H1 (cell line): ENCODE data around the gene SLC6A6. TPM values are rescaled to one million over a fixed set of nuclear protein-coding genes. Genes with fewer than 3 reads are reported as not detected.

Experiments
- CTCF ChIA-PET: fragments of 300-600 bp; sonication (Branson Sonifier 250); formaldehyde crosslinking; loops from one replicate; lab custom pipeline; 2021; ENCODE audit not compliant: partially characterized antibody; lab: Charles Lee
- POLR2A ChIA-PET: fragments of 300-600 bp; sonication (Branson Sonifier 250); formaldehyde crosslinking; loops from one replicate; lab custom pipeline; 2021; ENCODE audit warnings: inconsistent platforms; ENCODE audit not compliant: partially characterized antibody; lab: Charles Lee
- DNase-seq, 2 experiments: peaks; one replicate each; pipeline versions ENCODE4 v3.0.0 to v3.0.0-alpha.2; 2010 to 2022; ENCODE audit warnings: low spot score in 2 of 2, low read depth in 1 of 2, mixed read lengths in 1 of 2
- FAIRE-seq: peaks from 2 replicates; lab custom pipeline; 2011; peaks lifted over from hg19 to GRCh38; lab: Jason Lieb, UNC
- H2AFZ ChIP-seq: 2 replicates; pipeline ENCODE4 v1.8.1; 2012; ENCODE audit warnings: low read length, inconsistent platforms
- H2AK5ac ChIP-seq: 2 replicates; pipeline ENCODE4 v1.6.1; 2013; ENCODE audit warnings: low read depth, low read length
- H2BK120ac ChIP-seq: replicated peaks from 2 replicates; pipeline ENCODE3; 2013; ENCODE audit warnings: low read depth, low read length, inconsistent platforms
- H2BK12ac ChIP-seq: 2 replicates; pipeline ENCODE4 v1.6.1; 2013; ENCODE audit warnings: low read depth, low read length
- H2BK15ac ChIP-seq: 2 replicates; pipeline ENCODE4 v1.6.1; 2013; ENCODE audit warnings: low read length
- H2BK20ac ChIP-seq: 2 replicates; pipeline ENCODE4 v1.6.1; 2013; ENCODE audit warnings: low read length
- H2BK5ac ChIP-seq: 2 replicates; pipeline ENCODE4 v1.6.1; 2013; ENCODE audit warnings: low read depth, low read length
- H3K14ac ChIP-seq: 2 replicates; pipeline ENCODE4 v1.6.1; 2013; ENCODE audit warnings: inconsistent platforms; ENCODE audit not compliant: insufficient read length
- H3K18ac ChIP-seq: 2 replicates; pipeline ENCODE4 v1.6.1; 2013; ENCODE audit warnings: low read length; ENCODE audit errors: extremely low read depth
- H3K23ac ChIP-seq: 2 replicates; pipeline ENCODE4 v1.6.1; 2013; ENCODE audit warnings: inconsistent platforms; ENCODE audit not compliant: insufficient read length
- H3K23me2 ChIP-seq: 2 replicates; pipeline ENCODE4 v1.6.1; 2013; ENCODE audit warnings: low read depth, low read length
- H3K27ac ChIP-seq: 2 replicates; pipeline ENCODE4 v1.6.1; 2011; ENCODE audit warnings: low read depth, low read length, inconsistent platforms
- H3K27me3 ChIP-seq, 4 experiments: replicated peaks in 1 of 4; 1 replicate in 1 of 4; 2 replicates in 3 of 4; pipeline versions ENCODE4 v1.6.1 to v1.8.1; 2011 to 2013; ENCODE audit warnings: low read length in 3 of 4, mild to moderate bottlenecking in 3 of 4, inconsistent platforms in 2 of 4, mixed read lengths in 2 of 4, moderate library complexity in 1 of 4; ENCODE audit not compliant: control insufficient read depth in 3 of 4, insufficient read depth in 3 of 4; ENCODE audit errors: extremely low read depth in 1 of 4
- H3K36me3 ChIP-seq, 4 experiments: 2 replicates each; pipeline versions ENCODE4 v1.6.1 to v1.8.1; 2011 to 2013; ENCODE audit warnings: mild to moderate bottlenecking in 4 of 4, low read length in 3 of 4, moderate library complexity in 2 of 4, control low read depth in 1 of 4, inconsistent platforms in 1 of 4; ENCODE audit not compliant: insufficient read depth in 4 of 4, control insufficient read depth in 2 of 4
- H3K4ac ChIP-seq: replicated peaks from 2 replicates; pipeline ENCODE3; 2013; ENCODE audit warnings: low read length, low read depth, mixed read lengths, inconsistent platforms; ENCODE audit not compliant: insufficient read length
- H3K4me1 ChIP-seq, 4 experiments: replicated peaks in 1 of 4; 1 replicate in 1 of 4; 2 replicates in 3 of 4; pipeline versions ENCODE4 v1.6.1 to v1.8.1; 2011 to 2013; ENCODE audit warnings: low read length in 3 of 4, inconsistent platforms in 2 of 4, mixed read lengths in 1 of 4; ENCODE audit not compliant: insufficient read depth in 4 of 4, control insufficient read depth in 3 of 4
- H3K4me2 ChIP-seq, 2 experiments: 2 replicates each; pipeline versions ENCODE4 v1.6.1 to v1.8.1; 2011 to 2013; ENCODE audit warnings: low read depth in 2 of 2, low read length in 2 of 2, control low read depth in 1 of 2, inconsistent platforms in 1 of 2, mild to moderate bottlenecking in 1 of 2; ENCODE audit not compliant: insufficient read depth in 1 of 2
- H3K4me3 ChIP-seq, 4 experiments: fragments of 200-600, 300-600 bp in 1 of 4; sonication (generic), shearing (Covaris generic), sonication (Bioruptor Twin) in 1 of 4; 2 replicates each; pipeline versions ENCODE4 v1.5.1 to v1.8.1; 2011 to 2016; ENCODE audit warnings: low read length in 4 of 4, low read depth in 3 of 4, control low read depth in 2 of 4, inconsistent platforms in 2 of 4, mild to moderate bottlenecking in 2 of 4, mixed read lengths in 1 of 4, moderate library complexity in 1 of 4; ENCODE audit not compliant: insufficient read depth in 2 of 4; ENCODE audit errors: extremely low read depth in 1 of 4
- H3K56ac ChIP-seq: replicated peaks from 2 replicates; pipeline ENCODE3; 2013; ENCODE audit warnings: low read depth, mild to moderate bottlenecking, mixed read lengths, low read length, inconsistent platforms; ENCODE audit not compliant: insufficient read length
- H3K79me1 ChIP-seq: 2 replicates; pipeline ENCODE4 v1.6.1; 2013; ENCODE audit warnings: low read depth, low read length, control low read depth
- H3K79me2 ChIP-seq, 2 experiments: 2 replicates each; pipeline versions ENCODE4 v1.6.1 to v1.8.1; 2012 to 2013; ENCODE audit warnings: low read length in 2 of 2, mild to moderate bottlenecking in 2 of 2, inconsistent platforms in 1 of 2; ENCODE audit not compliant: insufficient read depth in 2 of 2, control insufficient read depth in 1 of 2
- H3K9ac ChIP-seq, 4 experiments: replicated peaks in 1 of 4; 1 replicate in 1 of 4; 2 replicates in 3 of 4; pipeline versions ENCODE4 v1.6.1 to v1.8.1; 2011 to 2013; ENCODE audit warnings: low read depth in 3 of 4, low read length in 3 of 4, control low read depth in 2 of 4, mild to moderate bottlenecking in 2 of 4, moderate library complexity in 2 of 4, inconsistent platforms in 1 of 4; ENCODE audit errors: extremely low read depth in 1 of 4
- H3K9me3 ChIP-seq, 2 experiments: 2 replicates each; pipeline versions ENCODE4 v1.6.1 to v1.8.1; 2012 to 2013; ENCODE audit warnings: mild to moderate bottlenecking in 2 of 2, moderate library complexity in 2 of 2, control low read depth in 1 of 2, inconsistent platforms in 1 of 2, low read depth in 1 of 2, low read length in 1 of 2, mixed read lengths in 1 of 2; ENCODE audit not compliant: insufficient read depth in 2 of 2
- H4K20me1 ChIP-seq, 2 experiments: replicated peaks in 1 of 2; 2 replicates each; pipeline versions ENCODE3 to v1.8.1; 2011 to 2013; ENCODE audit warnings: inconsistent platforms in 2 of 2, low read length in 2 of 2, mild to moderate bottlenecking in 1 of 2; ENCODE audit not compliant: insufficient read depth in 2 of 2, control insufficient read depth in 1 of 2
- H4K5ac ChIP-seq: 2 replicates; pipeline ENCODE4 v1.6.1; 2013; ENCODE audit warnings: low read length, low read depth, mixed read lengths, inconsistent platforms; ENCODE audit not compliant: insufficient read length
- H4K8ac ChIP-seq: 2 replicates; pipeline ENCODE4 v1.8.0; 2013; ENCODE audit warnings: mild to moderate bottlenecking, moderate library complexity, low read length, inconsistent platforms; ENCODE audit not compliant: insufficient read depth; ENCODE audit errors: extremely low read depth
- H4K91ac ChIP-seq: replicated peaks from 2 replicates; pipeline ENCODE3; 2013; ENCODE audit warnings: low read length, mixed read lengths, inconsistent platforms; ENCODE audit not compliant: insufficient read length
- JUND ChIP-seq: IDR thresholded peaks from 2 replicates; pipeline ENCODE4 v1.6.1; 2011; ENCODE audit warnings: mild to moderate bottlenecking, improper control_type of control experiment, low read length
- KDM1A ChIP-seq: fragments of 200-600, 300-600 bp; sonication (generic); IDR thresholded peaks from 2 replicates; pipeline ENCODE4 v1.7.1; 2016; ENCODE audit warnings: mild to moderate bottlenecking, low read length, borderline replicate concordance
- KDM5A ChIP-seq: fragments of 200-600 bp; IDR thresholded peaks from 2 replicates; pipeline ENCODE4 v1.7.1; 2012; ENCODE audit warnings: mild to moderate bottlenecking, low read length, inconsistent platforms, mixed read lengths
- PHF8 ChIP-seq: fragments of 200-600 bp; sonication (generic); conservative IDR thresholded peaks from 2 replicates; pipeline ENCODE4 v1.7.1; 2012; ENCODE audit warnings: low read depth, mild to moderate bottlenecking, inconsistent platforms, low read length, moderate library complexity
- RFX5 ChIP-seq: IDR thresholded peaks from 2 replicates; pipeline ENCODE4 v1.6.1; 2011; ENCODE audit warnings: low read depth, low read length, improper control_type of control experiment, borderline replicate concordance
- RNF2 ChIP-seq: fragments of 200-900, 300-1000 bp; sonication (generic); IDR thresholded peaks from 2 replicates; pipeline ENCODE4 v1.7.1; 2016; ENCODE audit warnings: borderline replicate concordance, low read depth, mild to moderate bottlenecking, antibody characterized with exemption, low read length; ENCODE audit not compliant: poor library complexity, severe bottlenecking; ENCODE audit errors: missing control alignments
- SRF ChIP-seq: IDR thresholded peaks from 2 replicates; pipeline ENCODE4 v1.6.1; 2011; ENCODE audit warnings: mild to moderate bottlenecking, low read depth, low read length, moderate library complexity
- TAF7 ChIP-seq: optimal IDR thresholded peaks from 2 replicates; pipeline ENCODE3; 2011; ENCODE audit warnings: low read depth, mild to moderate bottlenecking, inconsistent platforms, low read length, moderate library complexity, borderline replicate concordance
- TEAD4 ChIP-seq: IDR thresholded peaks from 2 replicates; pipeline ENCODE4 v1.6.1; 2012; ENCODE audit warnings: low read depth, low read length, inconsistent platforms, mixed read lengths
- YY1 ChIP-seq: IDR thresholded peaks from 2 replicates; pipeline ENCODE4 v1.6.1; 2011; ENCODE audit warnings: low read depth, mild to moderate bottlenecking, low read length
- ZNF274 ChIP-seq: IDR thresholded peaks from 2 replicates; pipeline ENCODE4 v1.7.0; 2012; ENCODE audit warnings: low read length, borderline replicate concordance; ENCODE audit errors: extremely low read depth
- WGBS, 2 experiments: shearing (Covaris generic) in 1 of 2; methylation state at CpG; one replicate each; pipeline versions ENCODE4 v1.1.6 to v1.1.7; 2013 to 2015; ENCODE audit warnings: low lambda C conversion rate in 2 of 2, mixed read lengths in 2 of 2, inconsistent platforms in 1 of 2, low coverage in 1 of 2, missing lambda C conversion rate in 1 of 2; ENCODE audit not compliant: insufficient replicate concordance in 2 of 2, insufficient coverage in 1 of 2, insufficient read length in 1 of 2; ENCODE audit errors: extremely low coverage in 1 of 2, missing lambda C conversion rate in 1 of 2; 5-methylcytosine and 5-hydroxymethylcytosine counted together
- polyA plus RNA-seq, 7 experiments: library from polyadenylated mRNA; depleted of rRNA in 3 of 7; stranded (reverse) in 5 of 7; unstranded in 2 of 7; fragments of >200 nt in 5 of 7; fragments of 200-250 nt in 2 of 7; gene quantifications; 1 replicate in 5 of 7; 2 replicates in 1 of 7; 4 replicates in 1 of 7; pipeline versions ENCODE4 v1.2.1 to v1.2.3, GENCODE V29; 2011 to 2013; ENCODE audit warnings: missing spikeins in 2 of 7, mixed read lengths in 2 of 7
- total RNA-seq: library from RNA; stranded (reverse); fragmentation: NEBNext Ultra II Directional; extraction: Animal tissue kit (Norgen Biotek cat#: 25700); gene quantifications from 2 replicates; pipeline ENCODE4 v1.2.1, GENCODE V29; 2021

The SLC6A6 gene
- total and polyA plus RNA-seq, 2 of the 8 experiments (the other 6 are each of a cell fraction or from before 2014, with no cell fraction given), result 66.2 to 144 TPM

DNA sequence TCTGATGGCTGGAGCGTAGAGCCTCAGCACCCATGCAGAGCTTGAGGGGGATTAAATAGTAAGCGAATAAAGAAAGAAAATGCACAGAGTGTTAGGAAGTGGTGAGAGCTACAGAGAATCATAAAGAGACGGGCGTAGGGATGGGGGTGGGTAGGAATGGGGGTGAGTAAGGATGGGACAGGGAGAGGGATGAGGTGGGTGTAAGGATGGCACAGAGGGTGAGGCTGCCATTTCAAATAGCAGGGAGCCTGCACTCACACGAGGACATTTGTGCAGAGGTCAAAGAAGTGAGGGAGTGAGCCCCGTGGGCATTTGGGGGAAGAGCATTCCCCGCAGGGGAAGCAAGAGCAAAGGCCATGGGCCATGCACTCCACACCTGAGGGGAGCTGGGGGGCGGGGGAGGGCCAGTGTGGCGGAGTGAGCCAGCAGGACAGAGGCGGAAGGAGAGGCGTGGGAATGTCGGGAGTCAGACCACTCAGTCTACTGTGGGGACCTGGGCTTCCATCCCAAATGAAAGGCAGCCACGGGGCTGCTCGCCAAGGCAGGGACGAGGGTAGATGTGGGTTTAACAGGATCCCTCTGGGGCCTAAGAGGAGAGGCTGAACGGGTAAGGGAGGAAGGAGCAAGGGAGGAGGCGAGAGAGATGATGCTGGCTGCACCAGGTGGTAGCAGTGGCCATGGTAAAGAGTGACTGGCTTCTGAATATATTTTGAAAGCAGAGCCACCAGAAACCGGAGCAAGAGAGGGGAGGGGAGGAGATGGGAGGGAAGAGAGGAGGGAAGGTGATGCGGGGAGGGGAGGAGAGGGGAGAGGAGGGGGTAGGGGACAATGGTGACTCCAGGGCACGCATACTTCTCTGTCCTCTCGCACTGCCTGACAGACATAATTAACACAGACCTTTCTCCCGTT, 35.2 kb upstream of the SLC6A6 start:
- no peaks in the 10 kb centered on the region; the same call in 1 of the 2 replicates for H3K79me1 ChIP-seq
- H3K4me2 ChIP-seq, result no peak overlapping the region
- no peak overlapping the region for H2BK120ac ChIP-seq
- H3K23ac ChIP-seq, result no peak overlapping the region
- H3K36me3 ChIP-seq, result no peaks in the 10 kb centered on the region
- H3K9ac ChIP-seq, result no peak overlapping the region
- no peaks in the 10 kb centered on the region for H3K27me3 ChIP-seq
- H3K27ac ChIP-seq, result no peak overlapping the region
- H3K4ac ChIP-seq, result peak overlapping the region; percentile 27
- H3K23me2 ChIP-seq, result no peaks in the 10 kb centered on the region; the same call in 1 of the 2 replicates
- peak overlapping the region; percentile 55; the same call in 1 of the 2 replicates for H2BK5ac ChIP-seq
- H4K20me1 ChIP-seq, result no peaks in the 10 kb centered on the region
- WGBS, 2 experiments, result 77 to 100% methylated on average over 2 to 18 of the region's 22 CpGs
- H2BK20ac ChIP-seq, result peak overlapping the region; percentile 66; the same call in 1 of the 2 replicates
- H3K4me1 ChIP-seq, result peaks cover 0 to 19% (median 3%) of the 10 kb centered on the region in 4 experiments; a peak in 4 of 7 replicates
- H3K14ac ChIP-seq, result no peak overlapping the region
- DNase-seq (no peak), FAIRE-seq (no peak)
- no peak overlapping the region; the same call in 1 of the 2 replicates for H2AK5ac ChIP-seq
- H3K18ac ChIP-seq, result no peak overlapping the region
- 0 out of 2 replicates have a peak overlapping the region, but pooled peaks have one; percentile 36 for H2BK15ac ChIP-seq
- no peak overlapping the region for H4K8ac ChIP-seq
- ChIA-PET POLR2A (interaction anchor here (1.3 kb wide), 1 partner anchor 32 kb away, joined by 4 read pairs; no protein-coding TSS in a partner anchor), CTCF (interaction anchor here (0.7 to 6.1 kb wide), 19 partner anchors 9 to 164 kb away, joined by 3 to 43 read pairs (median 5); no protein-coding TSS in a partner anchor)
- no peaks in the 10 kb centered on the region for H3K9me3 ChIP-seq
- no peaks in the 10 kb centered on the region for H3K79me2 ChIP-seq
- H3K56ac ChIP-seq, result no peak overlapping the region
- peak overlapping the region; percentile 86; the same call in 1 of the 2 replicates for H2BK12ac ChIP-seq
- no peak overlapping the region for H4K5ac ChIP-seq
- peak overlapping the region; percentile 9; the same call in 1 of the 2 replicates for H2AFZ ChIP-seq
- H4K91ac ChIP-seq, result no peak overlapping the region
- H3K4me3 ChIP-seq, result no peak overlapping the region
- TF ChIP-seq TAF7 (no peak), SRF (no peak), RFX5 (no peak), YY1 (no peak), PHF8 (no peak), KDM1A (no peak), JUND (no peak), ZNF274 (no peak), TEAD4 (no peak), KDM5A (no peak), RNF2 (no peak)
